ENCODE measurements around the gene PKN1.

- no peak for TF ChIP-seq CTCF (IDR thresholded peaks at IDR 0.05; ENCODE audit: borderline replicate concordance, extremely low read depth, low read length, poor library complexity, severe bottlenecking)
- TF ChIP-seq EZH2 (IDR thresholded peaks at IDR 0.05; ENCODE audit: borderline replicate concordance, low read depth, low read length, severe bottlenecking): no peak
These were observed 38.5 kb downstream of the PKN1 start for GRCh38 chr19:14471436-14472187.
